Right renal pelvis (tissue), 4 donors: ENCODE results near the gene NLGN1. TPM values are rescaled to one million over a fixed set of nuclear protein-coding genes. Genes with fewer than 3 reads are reported as not detected.

Experiments used
- DNase-seq, 4 donors: peaks; one replicate each; pipeline ENCODE4 v3.0.0-alpha.2; 2013; ENCODE audit warnings: low read depth in 4 of 4, low spot score in 3 of 4, missing footprints in 1 of 4
- polyA plus RNA-seq, 4 donors: library from polyadenylated mRNA; unstranded; fragments of 120-200 nt; gene quantifications; one replicate each; pipeline ENCODE4 v1.2.1, GENCODE V29; 2013; ENCODE audit not compliant: insufficient read length in 4 of 4

Gene NLGN1
- polyA plus RNA-seq, 4 donors, result 1.8 to 3.8 (median 3.0) TPM

DNA sequence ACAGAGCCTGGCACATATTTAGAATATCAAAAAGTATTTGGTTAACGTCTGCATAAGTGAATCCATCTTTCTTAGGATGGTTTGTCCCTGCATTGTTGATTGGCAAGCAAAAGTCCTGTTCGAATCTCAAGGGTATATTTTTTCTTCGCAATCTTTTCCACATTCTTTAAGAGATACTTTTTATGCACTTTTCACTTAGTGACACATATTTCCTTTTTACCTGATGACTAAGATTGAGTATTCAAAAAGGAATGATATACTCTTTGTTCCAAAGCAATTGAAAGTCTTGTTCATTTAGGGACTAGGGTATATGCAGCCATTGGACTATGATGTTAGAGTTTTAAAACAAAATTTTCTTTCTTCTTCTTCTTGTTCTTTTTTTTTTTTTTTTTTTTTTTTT lies 349.9 kb downstream of the NLGN1 start:
- no peak for DNase-seq

- DNase-seq, result no peak
Measured at GRCh38 chr3:173748105-173748504, 350.6 kb downstream of the NLGN1 start.

- DNase-seq, result no peak
Measured at GRCh38 chr3:173750095-173750494, 352.6 kb downstream of the NLGN1 start.

DNA sequence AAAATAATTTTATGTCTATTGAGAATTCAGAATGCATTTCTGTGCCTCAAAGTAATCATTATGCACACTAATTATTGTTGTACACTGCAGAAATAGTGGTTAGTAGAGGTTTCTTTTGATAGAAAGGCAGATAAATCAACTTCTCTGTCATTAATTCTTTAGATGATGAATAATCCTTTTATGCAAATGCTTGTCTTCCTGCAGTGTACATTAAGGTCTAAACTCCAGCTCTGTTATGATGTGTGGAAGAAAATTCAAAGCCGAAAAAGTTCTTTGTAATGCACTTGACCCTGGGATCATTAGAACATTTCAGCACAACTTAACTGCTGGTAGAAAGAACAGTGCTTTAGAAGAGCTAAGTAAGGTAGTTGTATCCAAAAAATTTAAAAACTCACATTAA lies 353.0 kb downstream of the NLGN1 start:
- DNase-seq, result no peak

DNA sequence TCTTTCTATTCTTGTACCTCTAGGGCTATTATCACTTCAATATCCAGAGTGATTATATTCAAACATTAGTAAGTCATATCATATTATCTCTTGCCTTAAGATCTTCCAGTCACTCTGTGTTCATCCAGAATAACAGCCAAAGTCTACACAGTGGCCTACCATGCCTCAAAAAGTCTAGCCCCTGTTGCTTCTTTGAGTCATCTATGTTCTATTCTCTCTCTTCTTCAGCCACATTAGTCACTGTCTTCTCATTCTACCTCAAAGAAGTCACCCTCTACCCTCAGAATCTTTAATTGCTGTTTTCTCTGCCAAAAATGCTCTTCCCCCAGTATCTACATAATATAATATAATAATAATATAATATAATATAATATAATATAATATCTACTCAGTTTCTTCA lies 356.0 kb downstream of the NLGN1 start:
- DNase-seq, result no peak

GRCh38 chr3:173755161-173755560 lies 357.6 kb downstream of the NLGN1 start:
- no peak for DNase-seq

- DNase-seq, result no peak
Measured at GRCh38 chr3:173761161-173761560, 363.6 kb downstream of the NLGN1 start.

GRCh38 chr3:173762501-173762900 lies 365.0 kb downstream of the NLGN1 start:
- no peak for DNase-seq

GRCh38 chr3:173770011-173770410 lies 372.5 kb downstream of the NLGN1 start:
- no peak for DNase-seq

- no peak for DNase-seq
Measured at GRCh38 chr3:173770796-173771573, 373.4 kb downstream of the NLGN1 start.

GRCh38 chr3:173773800-173774199 lies 376.3 kb downstream of the NLGN1 start:
- no peak for DNase-seq

- DNase-seq, result no peak
Measured at GRCh38 chr3:173774294-173774693, 376.8 kb downstream of the NLGN1 start.

GRCh38 chr3:173778251-173778650 lies 380.7 kb downstream of the NLGN1 start:
- no peak for DNase-seq

DNA sequence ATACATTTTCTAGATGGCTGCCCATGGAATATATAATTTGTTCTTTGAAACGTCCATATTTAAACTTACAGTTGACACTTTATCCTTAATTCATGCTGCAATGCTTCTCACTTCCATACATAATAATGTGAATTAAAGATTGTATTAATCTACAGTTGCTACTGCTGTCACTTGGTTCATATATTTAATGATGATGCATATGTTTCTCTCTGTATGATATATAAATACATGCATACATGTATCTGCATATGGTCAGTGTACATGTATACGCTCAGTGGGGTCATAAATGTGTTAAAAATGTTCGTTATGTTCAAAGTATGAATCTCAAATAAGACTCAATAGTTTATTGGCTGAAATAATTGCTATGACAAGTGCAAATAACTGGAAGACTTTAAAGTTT lies 382.5 kb downstream of the NLGN1 start:
- no peak for DNase-seq

DNA sequence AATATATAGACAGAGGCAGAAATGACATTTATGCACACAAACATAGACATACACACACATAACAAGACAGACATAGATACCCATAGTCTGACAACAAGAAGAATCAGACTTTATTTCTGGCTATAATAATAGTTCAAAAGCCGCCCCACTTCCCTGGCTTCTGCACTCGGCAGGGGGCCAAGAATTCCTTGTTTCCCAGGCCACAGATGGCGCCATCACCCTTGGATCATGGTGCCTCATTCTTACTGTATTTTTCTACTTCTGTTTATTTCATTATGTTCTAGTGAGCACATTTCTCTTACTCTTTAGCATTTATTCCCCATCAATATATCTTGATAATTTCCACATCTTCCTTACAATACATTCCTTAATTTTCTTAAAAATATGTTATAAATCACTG lies 387.5 kb downstream of the NLGN1 start:
- no peak for DNase-seq

- DNase-seq, result no peak
Measured at GRCh38 chr3:173789530-173790162, 392.1 kb downstream of the NLGN1 start.

- no peak for DNase-seq
Measured at GRCh38 chr3:173793963-173794362, 396.4 kb downstream of the NLGN1 start.

DNA sequence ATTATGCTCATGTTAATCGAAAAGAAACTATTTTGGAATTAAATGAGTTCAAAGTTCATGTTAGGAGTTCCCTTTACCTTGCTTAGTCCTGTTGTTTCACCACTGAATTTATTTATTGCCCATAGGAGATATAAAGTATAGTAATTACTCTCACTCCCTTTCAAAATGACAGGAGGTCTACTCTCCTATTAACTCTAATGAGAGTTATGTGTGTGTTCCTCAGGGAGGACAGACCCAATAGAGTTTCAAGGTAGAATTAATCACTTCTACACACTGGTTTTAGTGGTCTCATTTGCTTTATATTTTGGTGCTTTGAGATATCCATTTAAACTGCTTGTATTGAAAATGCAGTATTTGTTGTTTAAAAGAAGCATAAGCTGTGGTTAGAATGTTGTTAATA lies 398.9 kb downstream of the NLGN1 start:
- DNase-seq, result no peak

DNA sequence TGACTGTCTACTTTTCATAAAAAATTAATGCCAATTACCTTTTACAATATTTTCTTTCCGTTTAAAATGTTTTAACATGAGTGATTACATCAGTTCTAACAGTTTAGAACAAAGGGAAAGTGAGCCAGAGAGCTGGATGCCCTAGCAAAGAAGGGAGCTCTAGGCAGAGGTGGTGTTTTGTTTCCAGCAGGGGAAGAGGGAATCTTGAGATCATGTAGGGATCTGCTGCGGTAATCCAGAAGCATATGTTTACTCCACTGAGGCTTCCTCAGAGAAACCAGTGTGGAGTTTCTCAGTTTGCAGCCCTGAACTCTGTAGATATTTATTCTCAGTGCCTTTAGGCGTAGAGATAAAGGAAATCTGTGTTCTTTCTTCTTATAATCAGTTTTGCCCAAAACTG lies 399.3 kb downstream of the NLGN1 start:
- DNase-seq, result no peak

DNA sequence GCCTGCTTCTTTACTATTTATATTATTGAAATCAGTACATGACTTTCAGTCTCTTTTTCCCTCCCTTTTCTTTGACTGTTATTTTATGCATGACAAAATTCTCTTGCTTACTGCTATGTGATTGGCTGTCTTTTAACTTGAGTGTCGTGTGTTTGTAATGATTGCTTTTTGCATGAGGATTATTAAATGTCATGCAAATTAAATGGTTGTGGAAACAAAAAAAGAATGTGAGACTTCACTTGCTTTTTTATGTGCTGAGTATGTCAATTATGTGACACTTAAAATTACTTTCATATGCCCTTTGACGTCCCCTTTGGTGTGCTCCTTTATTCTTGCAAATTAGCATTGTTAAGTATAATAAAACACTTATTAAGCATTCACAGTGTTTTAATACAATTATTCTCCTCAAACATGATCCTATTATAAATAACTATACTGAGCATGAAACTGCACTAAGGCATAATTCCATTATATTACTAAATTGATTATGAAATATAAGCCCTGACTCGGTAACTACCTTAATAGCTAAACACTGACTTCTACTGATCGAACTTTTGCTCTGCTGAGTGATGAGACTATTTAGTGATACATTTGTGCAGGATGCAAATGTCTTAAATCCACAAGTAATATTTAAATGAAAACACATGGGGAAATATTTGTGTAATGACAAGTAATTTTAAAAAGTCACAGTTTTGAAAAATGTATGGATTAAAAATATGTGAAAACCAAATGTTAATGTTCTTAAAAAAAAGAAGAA lies 401.7 kb downstream of the NLGN1 start:
- no peak for DNase-seq

GRCh38 chr3:173800154-173800553 lies 402.6 kb downstream of the NLGN1 start:
- DNase-seq, result no peak

DNA sequence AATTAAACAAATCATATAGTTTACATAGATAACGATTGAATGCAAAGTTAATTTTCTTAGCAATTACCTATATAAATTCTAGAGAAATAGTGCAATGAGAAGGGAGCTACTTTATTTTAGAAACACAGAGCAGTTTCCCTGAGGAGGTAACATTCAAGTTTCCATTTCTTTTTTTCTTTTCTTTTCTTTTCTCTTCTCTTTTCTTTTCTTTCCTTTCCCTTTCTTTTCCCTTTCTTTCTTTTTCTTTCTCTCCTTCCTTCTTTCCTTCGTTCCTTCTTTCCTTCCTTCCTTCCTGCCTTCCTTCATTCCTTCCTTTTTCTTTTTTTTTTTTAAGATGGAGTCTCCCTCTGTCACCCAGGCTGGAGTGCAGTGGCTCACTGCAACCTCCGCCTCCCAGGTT lies 417.3 kb downstream of the NLGN1 start:
- DNase-seq, result no peak
